Astrocyte (in vitro differentiated cells and primary cell): ENCODE measurements around the gene CCL15. TPM values are rescaled to one million over a fixed set of nuclear protein-coding genes. Genes with fewer than 3 reads are reported as not detected.

ENCODE experiments used
- DNase-seq: peaks from one replicate; pipeline ENCODE4 v3.0.0-alpha.2; 2010; ENCODE audit warnings: low read depth
- FAIRE-seq: peaks from 2 replicates; lab custom pipeline; 2011; peaks lifted over from hg19 to GRCh38; lab: Jason Lieb, UNC
- H2AFZ ChIP-seq: 2 replicates; pipeline ENCODE4 v1.6.0; 2012; ENCODE audit warnings: low read depth, low read length, inconsistent platforms
- H3K27ac ChIP-seq: 2 replicates; pipeline ENCODE4 v1.5.1; 2011; ENCODE audit warnings: low read depth, low read length, inconsistent platforms
- H3K27me3 ChIP-seq: 2 replicates; pipeline ENCODE4 v1.6.0; 2011; ENCODE audit warnings: low read length, inconsistent platforms; ENCODE audit not compliant: insufficient read depth
- H3K36me3 ChIP-seq: 2 replicates; pipeline ENCODE4 v1.5.1; 2011; ENCODE audit warnings: low read length, inconsistent platforms; ENCODE audit not compliant: insufficient read depth
- H3K4me1 ChIP-seq: 2 replicates; pipeline ENCODE4 v1.5.1; 2011; ENCODE audit warnings: low read length, inconsistent platforms; ENCODE audit not compliant: insufficient read depth
- H3K4me2 ChIP-seq: 2 replicates; pipeline ENCODE4 v1.6.0; 2012; ENCODE audit warnings: low read length, inconsistent platforms
- H3K4me3 ChIP-seq: 2 replicates; pipeline ENCODE4 v1.5.1; 2011; ENCODE audit warnings: low read depth, mild to moderate bottlenecking, low read length, inconsistent platforms; ENCODE audit not compliant: insufficient read depth
- H3K79me2 ChIP-seq: 2 replicates; pipeline ENCODE4 v1.6.0; 2012; ENCODE audit warnings: mild to moderate bottlenecking, low read length, inconsistent platforms; ENCODE audit not compliant: insufficient read depth
- H3K9ac ChIP-seq: 2 replicates; pipeline ENCODE4 v1.6.0; 2012; ENCODE audit warnings: mild to moderate bottlenecking, low read length, inconsistent platforms
- H3K9me3 ChIP-seq: 2 replicates; pipeline ENCODE4 v1.5.1; 2012; ENCODE audit warnings: low read depth, mild to moderate bottlenecking, low read length, inconsistent platforms; ENCODE audit not compliant: insufficient read depth
- H4K20me1 ChIP-seq: 2 replicates; pipeline ENCODE4 v1.6.0; 2012; ENCODE audit warnings: low read length, inconsistent platforms; ENCODE audit not compliant: insufficient read depth
- H3K27ac Mint-ChIP-seq: one replicate; pipeline ENCODE4 v1.8.0; 2021; ENCODE audit warnings: mild to moderate bottlenecking, mixed read lengths; ENCODE audit not compliant: unreplicated experiment
- H3K27me3 Mint-ChIP-seq: one replicate; pipeline ENCODE4 v1.8.0; 2021; ENCODE audit warnings: low read depth, mixed read lengths; ENCODE audit not compliant: unreplicated experiment
- H3K36me3 Mint-ChIP-seq: one replicate; pipeline ENCODE4 v1.8.0; 2021; ENCODE audit warnings: low read depth, mixed read lengths; ENCODE audit not compliant: unreplicated experiment
- H3K4me1 Mint-ChIP-seq: one replicate; pipeline ENCODE4 v1.8.0; 2021; ENCODE audit warnings: low read depth, mixed read lengths; ENCODE audit not compliant: unreplicated experiment
- H3K4me3 Mint-ChIP-seq: one replicate; pipeline ENCODE4 v1.8.0; 2021; ENCODE audit warnings: mild to moderate bottlenecking, moderate library complexity, mixed read lengths; ENCODE audit not compliant: unreplicated experiment
- H3K9me3 Mint-ChIP-seq: one replicate; pipeline ENCODE4 v1.8.0; 2021; ENCODE audit warnings: mild to moderate bottlenecking, mixed read lengths; ENCODE audit not compliant: unreplicated experiment
- EZH2 ChIP-seq: IDR thresholded peaks from 2 replicates; pipeline ENCODE4 v1.6.1; 2012; ENCODE audit warnings: mild to moderate bottlenecking, low read length, inconsistent platforms; ENCODE audit not compliant: insufficient read depth
- total RNA-seq: library from RNA; stranded (reverse); gene quantifications from 2 replicates; pipeline ENCODE4 v1.2.1, GENCODE V29; 2021
- TF ChIP-seq, protein P1 (sequence below): IDR thresholded peaks from 2 replicates; pipeline ENCODE4 v1.5.1; 2011; ENCODE audit warnings: low read depth, mild to moderate bottlenecking, inconsistent platforms, low read length, moderate library complexity; ENCODE audit not compliant: insufficient read depth

CCL15 gene
- total RNA-seq, 1 donor from 2014 or later: not detected

- TF ChIP-seq, protein P1, sequence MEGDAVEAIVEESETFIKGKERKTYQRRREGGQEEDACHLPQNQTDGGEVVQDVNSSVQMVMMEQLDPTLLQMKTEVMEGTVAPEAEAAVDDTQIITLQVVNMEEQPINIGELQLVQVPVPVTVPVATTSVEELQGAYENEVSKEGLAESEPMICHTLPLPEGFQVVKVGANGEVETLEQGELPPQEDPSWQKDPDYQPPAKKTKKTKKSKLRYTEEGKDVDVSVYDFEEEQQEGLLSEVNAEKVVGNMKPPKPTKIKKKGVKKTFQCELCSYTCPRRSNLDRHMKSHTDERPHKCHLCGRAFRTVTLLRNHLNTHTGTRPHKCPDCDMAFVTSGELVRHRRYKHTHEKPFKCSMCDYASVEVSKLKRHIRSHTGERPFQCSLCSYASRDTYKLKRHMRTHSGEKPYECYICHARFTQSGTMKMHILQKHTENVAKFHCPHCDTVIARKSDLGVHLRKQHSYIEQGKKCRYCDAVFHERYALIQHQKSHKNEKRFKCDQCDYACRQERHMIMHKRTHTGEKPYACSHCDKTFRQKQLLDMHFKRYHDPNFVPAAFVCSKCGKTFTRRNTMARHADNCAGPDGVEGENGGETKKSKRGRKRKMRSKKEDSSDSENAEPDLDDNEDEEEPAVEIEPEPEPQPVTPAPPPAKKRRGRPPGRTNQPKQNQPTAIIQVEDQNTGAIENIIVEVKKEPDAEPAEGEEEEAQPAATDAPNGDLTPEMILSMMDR: no peak
- no peak for TF ChIP-seq EZH2
- Histone ChIP-seq H3K79me2 (no peaks in the 10 kb centered on the region), H4K20me1 (no peaks in the 10 kb centered on the region), H2AFZ (no peak overlapping the region), H3K4me1 (no peaks in the 10 kb centered on the region), H3K4me2 (no peak overlapping the region), H3K36me3 (no peaks in the 10 kb centered on the region), H3K9me3 (no peaks in the 10 kb centered on the region), H3K9ac (no peak overlapping the region), H3K4me3 (no peak overlapping the region), H3K27ac (no peak overlapping the region), H3K27me3 (no peaks in the 10 kb centered on the region)
- Mint-ChIP-seq H3K27ac (no peak overlapping the region), H3K4me3 (no peak overlapping the region), H3K36me3 (peaks cover 1% of the 10 kb centered on the region), H3K9me3 (peaks cover 2% of the 10 kb centered on the region), H3K4me1 (no peaks in the 10 kb centered on the region), H3K27me3 (peaks cover 20% of the 10 kb centered on the region)
- FAIRE-seq (no peak), DNase-seq (no peak)
Measured at GRCh38 chr17:36027761-36028160, 26.4 kb upstream of the CCL15 start.

- FAIRE-seq (no peak), DNase-seq (no peak)
- H3K4me3 ChIP-seq: no peak overlapping the region
- Mint-ChIP-seq H3K4me3 (no peak overlapping the region), H3K4me1 (no peaks in the 10 kb centered on the region), H3K27me3 (peaks cover 35% of the 10 kb centered on the region), H3K36me3 (no peaks in the 10 kb centered on the region), H3K9me3 (no peaks in the 10 kb centered on the region), H3K27ac (no peak overlapping the region)
- no peaks in the 10 kb centered on the region for H3K79me2 ChIP-seq
- H3K4me2 ChIP-seq: no peak overlapping the region
- no peaks in the 10 kb centered on the region for H3K36me3 ChIP-seq
- H2AFZ ChIP-seq: no peak overlapping the region
- H3K4me1 ChIP-seq: no peaks in the 10 kb centered on the region
- H3K27ac ChIP-seq: no peak overlapping the region
- H4K20me1 ChIP-seq: no peaks in the 10 kb centered on the region
- H3K9ac ChIP-seq: no peak overlapping the region
- no peaks in the 10 kb centered on the region for H3K9me3 ChIP-seq
- no peaks in the 10 kb centered on the region for H3K27me3 ChIP-seq
- TF ChIP-seq EZH2: no peak
- TF ChIP-seq, protein P1: no peak
Measured at GRCh38 chr17:36024106-36024869, 22.9 kb upstream of the CCL15 start.

DNA sequence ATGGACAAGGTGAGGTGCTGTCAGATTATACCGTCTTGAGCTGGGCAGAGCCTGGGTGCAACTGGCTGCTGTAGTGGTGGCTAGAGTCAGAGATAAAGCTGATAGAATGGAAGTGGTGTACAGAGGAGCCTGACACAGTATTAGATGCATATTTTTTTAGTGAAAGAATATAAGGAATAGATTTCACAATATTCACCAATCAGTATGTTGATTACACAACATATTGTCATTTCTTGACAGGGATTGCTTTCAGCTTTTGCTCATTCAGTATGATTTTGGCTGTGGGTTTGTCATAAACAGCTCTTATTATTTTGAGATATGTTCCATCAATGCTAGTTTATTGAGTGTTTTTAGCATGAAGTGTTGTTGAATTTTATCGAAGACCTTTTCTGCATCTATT, 18.1 kb upstream of the CCL15 start:
- no peaks in the 10 kb centered on the region for H3K79me2 ChIP-seq
- H3K9me3 Mint-ChIP-seq: no peaks in the 10 kb centered on the region
- no peak for FAIRE-seq
- H3K4me3 Mint-ChIP-seq: no peak overlapping the region
- H3K36me3 Mint-ChIP-seq: no peaks in the 10 kb centered on the region
- TF ChIP-seq, protein P1: no peak
- no peak for TF ChIP-seq EZH2
- no peak overlapping the region for H3K9ac ChIP-seq
- no peaks in the 10 kb centered on the region for H3K4me1 Mint-ChIP-seq
- H2AFZ ChIP-seq: no peak overlapping the region
- H3K27me3 ChIP-seq: no peaks in the 10 kb centered on the region
- no peaks in the 10 kb centered on the region for H3K36me3 ChIP-seq
- no peaks in the 10 kb centered on the region for H3K4me1 ChIP-seq
- no peak for DNase-seq
- peaks cover 40% of the 10 kb centered on the region for H3K27me3 Mint-ChIP-seq
- no peak overlapping the region for H3K4me3 ChIP-seq
- no peaks in the 10 kb centered on the region for H3K9me3 ChIP-seq
- H3K4me2 ChIP-seq: no peak overlapping the region
- H3K27ac ChIP-seq: no peak overlapping the region
- no peak overlapping the region for H3K27ac Mint-ChIP-seq
- no peaks in the 10 kb centered on the region for H4K20me1 ChIP-seq
